ENCODE results near the gene MRPS18A.

MRPS18A gene

DNA sequence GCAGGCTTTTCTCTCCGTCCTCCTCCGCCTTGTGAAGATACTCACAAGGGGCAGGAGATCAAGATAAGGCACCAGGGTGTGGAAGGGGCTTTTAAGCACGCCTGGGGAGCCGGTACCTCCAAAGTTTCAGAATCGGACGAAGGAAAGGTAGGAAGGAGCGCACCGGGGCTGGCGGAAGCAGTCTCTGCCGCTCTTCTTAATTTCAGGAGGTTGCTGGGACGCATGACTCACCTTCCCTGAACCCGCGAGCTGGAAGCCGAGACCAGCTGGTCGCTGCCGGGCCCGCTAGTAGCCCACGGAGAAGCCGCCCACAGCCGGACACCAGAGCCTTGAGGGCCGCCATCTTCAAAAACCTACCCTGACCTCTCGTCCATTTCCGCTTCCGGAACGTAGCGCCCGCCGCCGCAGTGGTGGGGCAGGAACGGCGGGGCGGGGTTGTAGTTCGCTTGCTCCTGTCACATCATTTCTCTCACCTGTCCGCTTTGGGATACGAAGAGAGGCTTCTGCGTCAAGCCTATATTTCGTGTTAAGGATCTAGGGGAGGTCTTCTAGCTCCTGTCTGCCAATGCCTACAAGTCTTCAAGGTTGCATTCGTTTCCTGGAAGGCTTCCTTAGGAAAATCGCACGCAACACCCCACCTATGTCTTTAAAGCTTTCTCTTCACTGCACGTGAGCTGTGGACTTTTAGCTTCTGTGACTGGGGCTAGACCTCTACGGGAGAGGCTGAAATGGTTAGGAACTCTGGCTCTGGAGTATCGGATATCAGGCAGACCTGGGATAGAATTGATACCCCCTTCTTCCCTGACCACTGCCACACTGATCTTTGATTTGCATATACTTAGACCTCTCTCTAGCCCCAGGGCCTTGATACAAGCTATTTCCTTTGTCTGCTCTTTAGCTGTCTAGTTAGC lies at the start of gene MRPS18A:
MRPS18A (minus strand) TSS at position 355 of the 911 bp plus-strand sequence; CDS start at position 343, 12 bp downstream.
- DNase-seq (ENCODE audit: low spot score), result peak; percentile 91

DNA sequence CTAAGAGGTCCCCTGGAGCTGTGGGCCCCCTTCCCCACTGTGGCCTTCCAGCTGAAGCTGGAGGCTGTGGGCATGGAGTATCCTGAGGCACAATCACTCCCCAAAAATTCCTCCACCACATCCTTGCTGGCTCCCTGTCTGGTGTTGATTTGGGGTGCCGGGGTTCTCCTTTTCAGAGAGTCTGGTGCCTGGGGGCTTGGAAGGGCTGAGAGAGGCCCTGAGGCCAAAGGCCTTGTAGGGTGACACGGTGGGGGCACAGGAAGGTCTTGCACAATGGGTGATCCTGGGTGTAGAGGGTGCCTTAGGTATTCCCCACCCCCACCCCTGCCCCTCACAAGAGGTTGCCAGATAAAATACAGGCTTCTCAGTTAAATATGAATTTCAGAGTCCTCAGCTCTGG lies 49.3 kb upstream of the MRPS18A start:
- DNase-seq (ENCODE audit: low spot score), result no peak

DNA sequence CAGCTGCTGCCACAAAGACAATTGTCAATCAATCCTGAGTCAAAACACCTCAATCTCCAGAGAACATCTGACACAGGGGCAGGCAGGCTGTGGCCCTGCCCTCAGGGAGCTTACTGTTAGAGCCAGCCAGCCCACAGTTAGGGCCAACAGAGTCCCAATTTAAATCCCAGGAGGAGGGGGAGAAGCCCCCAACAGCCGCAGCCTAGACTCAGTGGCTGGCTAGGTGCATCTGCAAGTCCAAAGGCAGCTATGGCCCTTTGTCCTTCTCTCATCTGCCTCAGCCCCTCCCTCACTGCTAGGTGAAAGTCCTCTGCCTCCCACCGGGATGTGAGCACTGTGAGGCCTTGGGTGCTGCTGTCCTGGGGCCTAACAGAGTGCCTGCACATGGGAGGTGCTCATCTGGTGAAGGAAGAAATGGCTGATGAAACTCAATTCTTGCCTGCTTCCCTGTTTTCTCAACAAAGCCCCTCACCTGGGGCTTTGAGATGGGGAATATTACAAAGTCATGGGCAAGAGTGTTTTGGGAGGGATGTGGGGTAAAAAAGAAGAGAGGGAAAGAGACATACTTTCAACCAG lies 48.7 kb upstream of the MRPS18A start:
- DNase-seq (ENCODE audit: low spot score), result no peak

DNA sequence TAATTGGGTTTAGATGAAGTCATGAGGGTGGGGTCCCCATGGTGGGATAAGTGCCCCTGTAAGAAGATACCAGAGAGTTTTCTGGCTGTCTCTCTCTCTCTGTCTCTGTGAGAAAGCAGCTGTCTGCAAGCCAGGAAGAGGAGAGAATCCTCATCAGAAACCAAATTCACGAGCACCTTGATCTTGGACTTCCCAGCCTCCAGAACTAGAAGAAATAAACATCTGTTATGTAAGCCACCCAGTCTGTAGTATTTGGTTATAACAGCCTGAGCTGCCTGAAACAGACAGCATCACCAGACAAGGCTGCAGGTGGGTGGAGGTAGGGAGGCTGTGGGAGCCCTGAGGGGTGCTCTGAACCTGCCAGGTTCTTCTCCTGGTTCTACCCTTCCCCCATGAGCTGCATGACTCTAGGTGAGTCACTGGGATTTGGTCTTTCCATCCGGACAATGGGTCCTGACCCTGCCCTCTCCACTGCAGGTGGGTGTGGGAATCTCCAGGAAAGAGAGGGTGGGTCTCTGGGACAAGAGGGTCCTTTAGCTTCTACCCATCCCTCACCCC lies 48.1 kb upstream of the MRPS18A start:
- DNase-seq (ENCODE audit: low spot score), result no peak

DNA sequence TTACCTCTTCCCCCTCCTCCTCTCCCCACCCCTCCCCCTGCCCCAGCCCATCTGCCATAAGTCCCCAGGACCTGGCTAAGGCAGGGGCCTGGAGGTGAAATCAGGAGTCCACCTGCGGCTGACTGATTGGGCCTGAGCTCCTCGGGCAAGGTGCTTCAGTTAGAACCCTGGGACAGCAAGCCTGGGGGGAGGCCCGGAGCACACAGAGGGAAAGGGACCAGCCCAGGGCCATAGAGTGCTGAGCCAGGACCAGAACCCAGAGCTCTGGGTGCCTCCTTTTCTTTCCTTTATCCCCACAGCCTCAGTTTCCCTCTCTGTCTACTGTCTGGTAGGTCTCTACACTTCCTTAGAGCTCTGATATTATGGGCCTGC lies 46.7 kb upstream of the MRPS18A start:
- no peak for DNase-seq (ENCODE audit: low spot score)

DNA sequence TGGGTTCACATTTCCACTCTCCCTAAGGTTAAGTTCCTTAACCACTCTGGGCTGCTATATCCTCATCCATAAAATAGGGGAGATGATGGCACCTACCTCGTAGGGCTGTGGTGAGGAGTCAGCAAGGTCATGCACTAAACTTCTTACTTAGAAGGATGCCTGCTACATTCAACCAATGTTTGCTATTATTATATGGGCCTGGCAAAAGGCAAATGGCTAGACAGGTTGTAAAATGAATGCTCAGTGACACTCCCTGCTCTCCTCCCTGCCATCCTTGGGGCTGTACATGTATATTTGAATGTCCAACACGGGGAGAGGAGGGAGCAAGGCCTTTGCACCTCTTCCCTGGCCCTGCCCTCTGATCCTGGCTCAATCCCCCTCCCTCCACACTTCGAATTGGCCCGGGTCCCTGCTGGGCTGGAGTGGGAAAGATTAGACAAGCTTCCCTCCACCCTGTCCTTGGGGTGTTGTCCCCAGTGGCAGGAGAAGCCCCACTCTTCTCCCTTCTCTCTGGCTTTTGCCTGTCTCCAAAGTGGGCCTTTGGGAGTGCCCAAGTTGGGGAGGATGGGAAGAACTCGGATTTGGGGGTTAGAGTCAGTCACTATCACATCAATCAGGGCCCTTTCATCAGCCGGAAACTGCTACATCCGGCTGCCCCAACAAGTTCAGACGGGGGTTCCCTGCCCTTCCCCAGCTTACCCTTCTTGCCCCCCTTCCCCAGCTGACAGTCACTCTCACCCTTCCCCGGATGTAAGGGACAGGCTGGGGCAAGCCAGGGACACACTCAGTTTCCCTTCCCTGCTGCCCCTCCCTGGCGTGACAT lies 46.1 kb upstream of the MRPS18A start:
- DNase-seq (ENCODE audit: low spot score), result no peak

DNA sequence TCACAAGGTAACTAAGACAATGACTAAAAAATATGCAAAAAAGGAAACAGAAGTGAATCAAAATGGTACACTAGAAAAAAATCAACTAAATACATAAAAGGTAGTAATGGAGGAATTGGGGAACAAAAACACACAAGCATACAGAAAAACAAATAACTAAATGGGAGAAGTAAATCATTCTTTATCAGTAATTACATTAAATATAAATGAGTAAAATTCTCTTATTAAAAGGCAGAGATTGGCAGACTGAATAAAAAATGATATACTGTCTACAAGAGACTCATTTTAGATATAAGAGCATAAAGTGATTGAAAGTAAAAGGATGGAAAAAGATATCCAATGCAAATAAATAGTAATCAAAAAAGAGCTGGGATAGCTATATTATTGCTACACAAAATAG lies 43.0 kb upstream of the MRPS18A start:
- no peak for DNase-seq (ENCODE audit: low spot score)

DNA sequence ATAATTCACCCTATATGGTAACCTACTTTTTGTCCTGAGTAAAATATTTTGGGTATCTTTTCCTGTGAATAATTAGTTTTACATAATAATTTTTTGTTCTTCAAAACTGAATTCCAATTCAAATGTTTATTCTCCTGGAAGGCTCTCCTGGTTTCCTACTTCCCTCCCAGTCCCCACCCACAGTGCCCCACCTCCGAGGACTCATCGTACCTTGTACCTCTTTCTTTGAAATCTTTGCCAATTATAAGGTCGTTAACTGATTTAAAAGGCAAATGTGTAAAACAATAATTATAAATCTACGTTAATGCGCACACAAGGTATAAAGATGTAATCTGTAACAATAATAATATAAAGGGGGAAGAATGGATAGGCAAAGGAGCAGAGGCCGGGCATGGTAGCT lies 41.9 kb upstream of the MRPS18A start:
- no peak for DNase-seq (ENCODE audit: low spot score)

DNA sequence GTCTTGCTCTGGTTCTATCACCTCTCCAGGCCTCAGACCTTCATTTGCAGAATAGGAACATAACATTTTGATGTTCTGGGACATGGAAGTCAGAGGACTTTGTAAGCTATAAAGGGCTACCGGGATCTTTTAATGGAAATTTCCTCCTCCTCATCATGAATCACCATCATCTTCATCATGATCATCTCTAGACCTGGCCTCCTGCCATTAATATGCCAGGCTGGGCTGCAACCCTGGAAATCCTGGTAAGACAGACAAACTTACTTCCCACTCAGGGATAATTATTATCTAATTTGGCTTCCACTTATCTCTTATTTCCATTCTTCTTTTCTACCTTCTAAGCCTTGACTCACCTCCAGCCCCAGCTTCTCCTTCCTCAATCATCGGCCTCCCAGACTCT lies 41.0 kb upstream of the MRPS18A start:
- peak; percentile 79 for DNase-seq (ENCODE audit: low spot score)

DNA sequence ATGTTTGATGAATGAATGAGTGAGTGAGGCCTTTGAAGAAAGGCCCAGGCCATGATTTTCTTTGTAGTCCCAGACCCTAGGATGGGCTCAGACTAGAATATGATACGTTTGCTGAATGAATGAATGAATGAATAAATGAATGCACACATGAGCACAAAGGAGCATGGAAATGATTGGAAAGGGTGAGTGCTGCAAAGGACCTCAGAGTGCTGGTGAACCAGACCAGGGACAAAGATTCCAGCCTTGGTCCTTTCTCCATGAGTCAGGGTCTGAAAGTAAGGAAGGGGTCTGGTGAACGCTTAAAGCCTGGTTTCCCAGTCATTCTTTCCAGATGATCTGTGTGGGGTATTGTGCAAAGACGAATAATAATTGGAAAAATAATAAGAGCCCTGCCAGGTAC lies 40.0 kb upstream of the MRPS18A start:
- DNase-seq (ENCODE audit: low spot score), result no peak

DNA sequence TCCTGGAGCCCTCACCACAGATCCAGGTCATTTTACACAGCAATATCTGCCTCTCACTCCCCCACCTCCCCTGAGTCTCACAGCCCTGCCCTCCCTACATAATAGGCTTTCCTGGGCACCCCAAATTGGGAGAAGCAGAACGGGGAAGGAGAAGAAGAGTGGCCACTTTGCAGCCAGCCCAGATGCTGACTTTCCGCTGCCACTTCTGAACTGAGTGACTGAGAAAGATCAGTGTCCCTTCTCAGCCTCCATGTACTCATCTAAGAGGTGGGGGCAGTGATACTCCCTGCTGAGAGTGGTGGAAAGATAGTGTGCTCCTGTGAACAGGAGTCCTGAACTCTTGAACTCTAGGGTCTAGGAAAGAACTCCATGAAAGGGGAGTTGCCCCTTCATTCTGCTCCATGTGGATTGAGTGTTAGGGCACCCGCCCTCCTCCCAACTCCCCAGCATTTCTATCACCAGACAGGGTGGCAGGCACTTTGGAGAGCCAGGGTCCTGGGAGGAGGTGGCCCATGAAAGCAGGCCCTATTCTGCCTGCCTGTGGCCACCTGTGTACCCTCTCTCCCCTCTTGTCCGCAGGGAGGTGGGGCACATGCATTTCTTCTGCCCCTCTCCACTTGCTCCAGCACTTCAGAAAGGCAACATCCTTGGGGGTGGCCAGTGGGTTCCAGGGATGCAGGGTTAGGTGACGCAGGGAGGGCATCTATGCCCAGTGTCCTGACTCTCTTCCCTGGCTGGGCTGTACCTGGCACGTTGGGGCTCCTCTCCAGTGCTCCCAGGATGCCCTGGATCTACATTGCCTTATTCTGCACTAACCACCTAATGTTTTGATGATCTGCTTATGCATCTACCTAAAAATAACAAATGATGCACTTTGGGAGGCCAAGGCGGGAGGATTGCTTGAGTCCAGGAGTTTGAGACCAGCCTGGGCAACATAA lies 38.3 kb upstream of the MRPS18A start:
- DNase-seq (ENCODE audit: low spot score), result no peak

DNA sequence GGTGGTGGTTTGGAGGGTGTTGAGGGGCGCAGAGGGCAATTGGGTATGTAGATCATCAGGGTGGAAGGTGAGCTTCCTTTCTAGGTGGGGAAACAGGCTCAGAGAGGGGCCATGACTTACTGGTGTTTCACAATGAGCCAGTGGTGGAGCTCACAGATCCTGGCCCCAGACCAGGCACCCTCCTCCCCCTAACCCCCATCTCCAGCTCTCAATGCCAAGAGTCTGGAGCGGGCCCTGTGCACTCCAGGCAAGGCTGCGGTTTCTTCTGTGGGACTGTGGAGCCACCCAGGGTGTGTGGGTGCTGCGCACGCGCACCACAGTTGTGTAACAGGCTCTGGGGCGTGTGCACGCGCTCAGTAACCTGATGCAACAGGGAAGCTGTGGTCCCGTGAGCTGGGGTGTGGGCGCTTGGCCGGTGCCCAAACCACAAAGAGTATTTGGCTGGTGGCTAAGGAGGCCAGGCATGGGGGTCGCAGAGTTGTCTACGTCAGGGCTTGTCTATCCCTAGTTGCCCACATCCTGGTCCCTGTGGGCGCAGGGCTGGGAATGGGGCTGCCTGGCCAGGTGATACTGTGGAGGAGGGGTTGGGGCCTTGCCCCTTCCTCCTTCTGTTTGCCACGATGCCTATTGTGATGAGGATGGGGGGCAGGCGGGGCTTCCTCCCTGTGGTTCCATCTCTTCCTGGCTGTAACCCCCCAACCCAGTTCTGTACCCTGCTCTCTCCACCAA lies 37.5 kb upstream of the MRPS18A start:
- DNase-seq (ENCODE audit: low spot score), result peak; percentile 80

DNA sequence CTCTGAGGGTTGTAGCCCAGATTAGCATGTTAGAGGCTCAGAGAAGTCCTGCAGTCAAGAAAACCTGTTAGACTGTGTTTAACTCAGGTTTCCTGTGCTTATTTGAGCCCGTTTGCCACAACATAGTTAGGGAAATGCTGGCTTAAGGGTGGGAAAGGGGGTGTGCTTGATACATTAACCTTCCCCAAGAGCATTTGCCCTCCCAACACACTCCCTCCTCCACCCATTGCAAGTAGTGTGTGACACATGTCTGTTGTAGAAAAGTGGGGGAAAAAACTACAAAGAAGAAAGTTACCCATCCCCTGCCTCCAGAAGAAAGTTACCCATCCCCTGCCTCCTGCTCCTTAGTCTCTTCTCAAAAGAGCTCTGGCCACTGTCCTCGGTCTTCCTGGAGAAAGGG lies 36.8 kb upstream of the MRPS18A start:
- DNase-seq (ENCODE audit: low spot score), result no peak

DNA sequence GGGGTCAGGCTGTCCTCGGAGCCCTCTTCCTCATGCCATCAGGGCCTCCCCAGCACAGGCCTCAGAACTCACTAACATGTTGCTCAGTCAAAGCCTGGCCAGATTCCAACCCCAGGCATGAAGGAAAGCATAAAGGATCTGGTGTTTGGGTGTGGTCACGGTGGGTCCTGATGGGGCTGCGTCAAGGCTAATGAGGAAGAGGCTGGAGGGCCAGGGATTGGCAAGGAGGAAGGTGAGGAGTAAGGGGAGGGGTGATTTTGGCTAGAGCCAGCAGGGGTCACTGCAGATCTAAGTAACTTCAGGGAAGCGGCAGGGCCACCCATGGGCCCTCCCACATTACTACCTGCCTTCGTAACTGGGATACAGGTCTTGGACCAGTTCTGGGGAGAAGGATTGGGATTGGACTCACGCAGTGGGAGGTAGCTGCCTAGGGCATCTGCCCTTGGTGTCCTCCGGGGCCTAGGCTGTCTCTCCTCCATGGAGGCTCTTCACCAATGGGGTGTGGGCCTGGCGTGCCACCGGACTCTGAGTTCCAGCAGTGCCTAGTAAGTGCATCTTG lies 36.2 kb upstream of the MRPS18A start:
- peak; percentile 78 for DNase-seq (ENCODE audit: low spot score)

DNA sequence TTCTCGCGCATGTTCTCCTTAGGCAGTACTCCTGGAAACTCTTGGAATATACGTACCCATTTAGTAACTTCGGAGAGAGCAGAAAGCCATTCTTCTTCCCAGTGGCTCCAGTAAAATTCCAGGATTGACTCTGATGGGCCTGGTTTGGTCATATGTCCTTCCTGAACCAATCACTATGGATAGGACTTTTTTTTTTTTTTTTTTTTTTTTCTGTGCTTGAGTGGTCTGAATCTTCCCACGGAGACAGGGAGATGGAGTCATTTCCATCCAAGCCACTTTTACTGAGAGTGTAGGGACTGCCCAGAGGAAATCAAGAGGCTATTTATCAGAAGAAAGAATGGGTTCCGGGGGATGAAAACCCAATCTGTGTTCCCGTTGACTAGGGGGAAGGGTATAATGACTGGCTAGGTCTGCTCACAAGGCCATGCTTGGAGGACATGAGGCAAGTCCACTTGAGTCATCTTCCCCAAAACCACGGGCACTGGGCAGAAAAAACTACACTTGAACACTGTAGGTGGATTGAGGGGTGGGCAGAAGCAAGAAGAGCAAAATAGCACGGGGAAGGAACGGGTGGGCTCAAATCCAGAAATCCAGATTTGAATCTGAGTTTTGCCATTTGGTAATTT lies 35.4 kb upstream of the MRPS18A start:
- peak; percentile 29 for DNase-seq (ENCODE audit: low spot score)

DNA sequence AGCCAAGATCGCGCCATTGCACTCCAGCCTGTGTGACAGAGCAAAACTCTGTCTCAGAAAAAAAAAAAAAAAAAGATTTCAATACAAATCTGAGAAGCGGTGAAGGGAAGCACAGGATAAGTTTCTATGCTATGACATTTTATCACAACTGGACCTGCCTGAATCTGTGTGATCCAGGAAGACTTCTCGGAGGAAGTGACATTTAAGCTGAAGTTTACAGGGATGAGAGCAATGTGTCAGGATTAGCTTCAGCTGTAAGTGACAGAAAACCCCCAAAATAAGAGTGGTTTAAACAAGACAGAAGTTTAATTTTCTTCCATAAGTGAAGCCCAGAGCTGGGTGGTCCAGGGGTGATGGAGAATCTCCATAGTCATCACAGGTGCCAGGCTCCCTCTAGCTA lies 33.4 kb upstream of the MRPS18A start:
- no peak for DNase-seq (ENCODE audit: low spot score)

DNA sequence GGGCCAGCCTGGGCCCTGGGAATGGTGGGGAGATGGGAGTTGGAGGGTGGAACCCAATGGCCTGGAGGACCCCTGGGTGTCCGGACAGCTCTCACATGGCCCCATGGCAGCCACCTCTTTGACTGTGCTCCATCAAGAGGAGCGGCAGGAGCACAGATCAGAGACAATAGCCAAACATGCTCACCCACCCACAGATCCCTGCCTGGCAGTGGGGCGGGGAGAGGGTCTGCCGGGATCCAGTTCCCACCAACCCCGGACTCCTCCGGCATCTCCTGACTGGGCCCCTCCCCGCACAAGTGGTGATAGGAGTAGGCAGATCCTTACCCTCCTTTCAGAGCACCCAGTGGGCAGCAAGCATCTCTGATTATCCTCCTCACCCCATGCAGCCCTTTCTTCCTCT lies 31.9 kb upstream of the MRPS18A start:
- DNase-seq (ENCODE audit: low spot score), result no peak

DNA sequence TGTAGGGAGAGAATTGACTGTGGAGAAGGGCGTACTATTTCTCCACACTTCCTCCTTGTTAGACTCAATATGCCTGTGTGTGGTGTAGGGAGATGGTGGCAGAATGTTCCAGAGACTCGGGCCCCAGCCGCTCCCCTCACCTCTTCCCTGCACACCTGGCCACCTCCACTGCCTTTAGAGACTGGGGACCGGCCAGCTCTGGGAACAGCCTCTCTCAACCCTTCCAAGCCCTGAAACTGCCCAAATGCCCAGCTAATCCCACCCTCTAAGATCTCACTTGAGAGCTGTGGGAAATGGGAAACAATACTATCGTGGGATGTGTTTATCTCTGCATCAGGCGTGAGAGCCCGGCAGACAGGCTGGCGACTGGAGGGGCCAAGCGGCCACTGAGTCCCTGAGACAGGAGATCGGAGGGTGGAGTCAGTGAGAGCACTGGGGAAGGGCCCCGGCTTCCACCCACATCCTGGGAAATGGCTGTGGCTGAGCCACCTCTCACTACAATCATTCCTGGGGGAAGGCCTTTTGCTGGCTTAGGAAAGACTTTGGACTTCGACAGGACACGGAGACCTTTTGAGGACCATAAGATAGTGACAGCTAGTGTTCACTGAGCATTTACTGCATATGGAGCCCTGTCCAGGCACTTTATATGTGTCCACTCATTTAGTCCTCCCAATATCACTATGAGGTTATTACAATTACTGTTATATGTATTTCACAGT lies 31.0 kb upstream of the MRPS18A start:
- no peak for DNase-seq (ENCODE audit: low spot score)

DNA sequence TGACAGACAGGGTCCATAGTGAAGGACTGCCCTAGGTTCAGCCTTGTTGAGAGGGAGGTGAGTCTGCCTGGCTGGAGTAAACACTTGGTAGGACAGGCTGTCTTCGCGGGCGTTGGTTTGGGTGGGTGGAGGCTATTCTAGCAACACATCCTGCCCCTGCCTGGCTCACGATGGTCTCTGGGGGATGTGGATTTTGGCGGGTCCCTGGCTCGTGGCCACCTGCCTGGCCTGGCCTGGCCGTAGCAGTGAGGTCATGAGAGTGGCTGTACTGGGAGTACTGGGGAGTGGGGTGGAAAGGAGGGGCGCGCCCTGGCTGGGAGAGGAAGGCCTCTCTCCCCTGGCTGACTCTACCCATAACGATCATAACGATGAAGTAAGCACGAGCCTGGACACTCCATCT lies 30.2 kb upstream of the MRPS18A start:
- no peak for DNase-seq (ENCODE audit: low spot score)

Data from kidney tubule cell (primary cell).